ENCODE measurements around the gene IL1R2.

The IL1R2 gene

GRCh38 chr2:101956465-101957438 is 35.0 kb upstream of the IL1R2 start:
- Histone ChIP-seq H3K27ac (ENCODE audit: low read length) (no peak overlapping the region), H3K9me3 (ENCODE audit: insufficient read depth, low read length) (peaks cover 9% of the 10 kb centered on the region; the same call in 1 of the 2 replicates), H3K4me2 (ENCODE audit: low read length) (no peak overlapping the region), H3K4me1 (ENCODE audit: low read length) (peaks cover 5% of the 10 kb centered on the region; the same call in 1 of the 2 replicates), H3K79me2 (ENCODE audit: low read length) (no peaks in the 10 kb centered on the region), H3K4me3 (ENCODE audit: low read length) (no peak overlapping the region), H3K36me3 (replicated peaks; ENCODE audit: low read depth, low read length) (peaks cover 8% of the 10 kb centered on the region), H4K20me1 (ENCODE audit: insufficient read depth, low read length) (no peaks in the 10 kb centered on the region), H2AFZ (ENCODE audit: low read depth, low read length) (no peak overlapping the region), H3K9ac (ENCODE audit: low read length) (no peak overlapping the region), H3K27me3 (ENCODE audit: low read depth, low read length) (no peaks in the 10 kb centered on the region)
- TF ChIP-seq CTCF (IDR thresholded peaks at IDR 0.05; ENCODE audit: low read depth, low read length) (no peak), EZH2phosphoT487 (IDR thresholded peaks at IDR 0.05; ENCODE audit: low read depth) (no peak)

DNA sequence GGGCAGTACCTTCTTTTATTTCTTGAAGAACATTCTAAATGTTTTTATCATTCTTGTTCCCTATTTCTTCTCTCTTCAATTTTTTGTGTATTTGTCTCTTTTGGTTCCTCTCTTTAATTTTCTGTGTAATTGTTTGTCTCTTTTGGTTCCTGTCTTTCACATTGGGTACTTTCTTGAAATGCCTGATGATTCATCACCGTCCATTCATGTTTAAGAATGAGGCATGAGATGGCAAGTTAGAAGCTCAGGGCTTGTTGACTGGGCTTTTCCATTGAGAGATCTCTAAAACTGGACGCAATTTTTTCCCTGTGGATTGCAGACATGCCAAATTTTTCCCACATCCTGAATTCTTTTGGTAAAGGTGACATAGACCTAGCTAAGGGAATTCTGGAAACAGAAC is 33.7 kb upstream of the IL1R2 start:
- Histone ChIP-seq H3K27me3 (ENCODE audit: low read depth, low read length) (no peaks in the 10 kb centered on the region), H3K27ac (ENCODE audit: low read length) (no peak overlapping the region), H3K4me1 (ENCODE audit: low read length) (peaks cover 5% of the 10 kb centered on the region; the same call in 1 of the 2 replicates), H3K79me2 (ENCODE audit: low read length) (no peaks in the 10 kb centered on the region), H2AFZ (ENCODE audit: low read depth, low read length) (no peak overlapping the region), H3K36me3 (replicated peaks; ENCODE audit: low read depth, low read length) (peaks cover 8% of the 10 kb centered on the region), H3K9me3 (ENCODE audit: insufficient read depth, low read length) (peaks cover 9% of the 10 kb centered on the region; the same call in 1 of the 2 replicates), H3K4me2 (ENCODE audit: low read length) (no peak overlapping the region), H4K20me1 (ENCODE audit: insufficient read depth, low read length) (no peaks in the 10 kb centered on the region), H3K4me3 (ENCODE audit: low read length) (no peak overlapping the region), H3K9ac (ENCODE audit: low read length) (no peak overlapping the region)
- TF ChIP-seq EZH2phosphoT487 (IDR thresholded peaks at IDR 0.05; ENCODE audit: low read depth) (no peak), CTCF (IDR thresholded peaks at IDR 0.05; ENCODE audit: low read depth, low read length) (no peak)

DNA sequence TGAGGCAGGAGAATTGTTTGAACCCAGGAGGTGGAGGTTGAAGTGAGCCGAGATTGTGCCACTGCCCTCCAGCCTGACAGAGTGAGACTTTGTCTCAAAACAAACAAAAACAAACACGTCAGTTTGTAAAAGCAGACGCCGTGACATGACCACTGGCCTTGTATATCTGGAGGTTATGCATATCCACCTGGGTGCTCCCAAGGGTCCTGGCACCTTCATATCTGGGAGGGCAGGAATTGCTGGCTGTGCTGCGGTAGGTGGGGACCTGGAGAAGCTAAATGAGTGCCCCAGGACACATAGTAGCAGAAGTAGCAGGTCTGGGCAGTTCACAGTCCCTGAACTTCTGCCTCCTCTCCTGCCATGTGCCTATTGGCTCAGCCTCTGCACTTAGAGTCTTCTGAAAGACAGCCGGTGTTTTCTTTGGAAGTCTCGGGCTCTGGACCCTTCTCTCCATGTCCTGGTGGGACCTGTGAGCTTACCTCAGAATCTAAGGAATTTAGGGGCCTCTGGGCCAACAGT is 30.9 kb upstream of the IL1R2 start:
- H3K4me1 ChIP-seq (ENCODE audit: low read length): peaks cover 5% of the 10 kb centered on the region; the same call in 1 of the 2 replicates
- no peaks in the 10 kb centered on the region for H3K79me2 ChIP-seq (ENCODE audit: low read length)
- no peaks in the 10 kb centered on the region for H4K20me1 ChIP-seq (ENCODE audit: insufficient read depth, low read length)
- H3K4me3 ChIP-seq (ENCODE audit: low read length): no peak overlapping the region
- no peak overlapping the region for H3K27ac ChIP-seq (ENCODE audit: low read length)
- TF ChIP-seq EZH2phosphoT487 (IDR thresholded peaks at IDR 0.05; ENCODE audit: low read depth) (no peak), CTCF (IDR thresholded peaks at IDR 0.05; ENCODE audit: low read depth, low read length) (no peak)
- no peak overlapping the region for H3K4me2 ChIP-seq (ENCODE audit: low read length)
- H3K9me3 ChIP-seq (ENCODE audit: insufficient read depth, low read length): peaks cover 9% of the 10 kb centered on the region; the same call in 1 of the 2 replicates
- H2AFZ ChIP-seq (ENCODE audit: low read depth, low read length): no peak overlapping the region
- no peak overlapping the region for H3K9ac ChIP-seq (ENCODE audit: low read length)
- no peaks in the 10 kb centered on the region for H3K27me3 ChIP-seq (ENCODE audit: low read depth, low read length)
- peaks cover 8% of the 10 kb centered on the region for H3K36me3 ChIP-seq (replicated peaks; ENCODE audit: low read depth, low read length)
